ENCODE results near the gene PER3. TPM values are rescaled to one million over a fixed set of nuclear protein-coding genes. Genes with fewer than 3 reads are reported as not detected.
"Not testable (repeated sequence)": the region's sequence is repeated elsewhere in the genome, so short reads cannot be mapped to it uniquely, and the experiment has no call there.

PER3 gene
- total RNA-seq, 1 donor from 2014 or later = 31.5 TPM

DNA sequence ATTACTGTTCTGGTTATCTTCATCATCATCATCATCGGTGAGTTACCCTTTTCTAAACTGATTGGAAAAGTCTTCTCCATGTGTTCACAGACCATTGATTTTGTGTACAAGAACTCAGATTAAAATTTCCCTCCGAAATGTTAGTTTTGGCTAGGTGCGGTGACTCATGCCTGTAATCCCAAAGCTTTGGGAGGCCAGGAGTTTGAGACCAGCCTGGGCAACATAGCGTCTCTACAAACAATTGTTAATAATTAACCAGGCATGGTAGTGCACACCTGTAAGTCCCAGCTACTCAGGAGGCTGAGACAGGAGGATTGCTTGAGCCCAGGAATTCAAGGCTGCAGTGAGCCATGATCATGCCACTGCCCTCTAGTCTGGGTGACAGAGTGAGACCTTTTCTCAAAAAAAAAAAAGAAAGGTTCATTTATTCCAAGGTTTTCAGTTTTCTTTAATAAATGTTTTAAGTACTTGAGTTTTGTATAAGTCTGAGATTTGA lies 5.9 kb upstream of the PER3 start:
- DNase-seq (ENCODE audit: low spot score) = no peak

- no peak for DNase-seq (ENCODE audit: low spot score)
Measured at GRCh38 chr1:7780976-7781375, 3.1 kb upstream of the PER3 start.

DNA sequence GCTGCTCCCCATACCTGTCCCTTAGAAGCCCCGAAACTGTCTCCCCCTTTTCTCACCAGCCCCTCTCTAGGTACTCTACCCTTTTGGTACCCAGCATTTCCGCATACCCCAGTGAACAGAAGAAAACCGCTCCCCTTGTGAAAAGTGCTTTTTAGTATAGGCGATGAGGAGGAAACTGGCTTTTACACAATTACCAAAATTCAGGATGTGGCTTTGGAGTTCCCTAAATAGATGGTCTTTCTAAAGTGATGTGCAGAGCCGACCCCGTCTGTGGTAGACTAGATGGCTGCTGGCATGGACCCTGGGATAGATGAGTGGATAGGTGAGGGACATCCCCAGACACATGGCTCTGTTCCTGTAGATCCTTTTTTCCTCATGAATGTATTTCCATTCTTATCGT lies 2.6 kb upstream of the PER3 start:
- DNase-seq (ENCODE audit: low spot score) = no peak

GRCh38 chr1:7781923-7782495 lies 2.1 kb upstream of the PER3 start:
- DNase-seq (ENCODE audit: low spot score) = no peak

- peak; percentile 56 for DNase-seq (ENCODE audit: low spot score)
Measured at GRCh38 chr1:7783178-7783711, 846 bp upstream of the PER3 start.

DNA sequence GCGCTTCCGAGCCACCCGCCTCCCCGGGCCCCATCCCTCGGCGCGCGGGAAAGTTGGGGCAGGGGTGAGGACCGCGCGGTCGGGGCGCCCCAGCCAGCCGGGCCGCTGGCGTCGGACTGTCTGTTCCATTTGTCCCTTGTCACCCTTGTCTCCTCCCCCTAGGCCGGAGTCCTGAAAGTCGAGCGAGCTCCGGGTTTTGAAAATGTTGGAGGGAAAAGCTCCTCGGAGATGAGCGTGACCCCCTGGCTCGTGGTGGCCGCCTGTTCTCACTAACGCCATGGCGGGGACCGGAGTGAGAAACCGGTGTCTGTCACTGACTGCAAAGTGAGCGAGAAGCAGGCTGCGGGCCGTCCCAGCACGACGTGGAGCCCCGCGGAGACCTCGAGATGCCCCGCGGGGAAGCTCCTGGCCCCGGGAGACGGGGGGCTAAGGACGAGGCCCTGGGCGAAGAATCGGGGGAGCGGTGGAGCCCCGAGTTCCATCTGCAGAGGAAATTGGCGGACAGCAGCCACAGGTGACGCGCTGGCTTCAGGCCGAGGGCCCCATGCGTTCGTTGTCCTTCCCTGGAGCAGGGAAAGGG lies 491 bp downstream of the PER3 start:
- peak; percentile 14 for DNase-seq (ENCODE audit: low spot score)

GRCh38 chr1:7785108-7785507 lies 1.0 kb downstream of the PER3 start:
- no peak for DNase-seq (ENCODE audit: low spot score)

DNA sequence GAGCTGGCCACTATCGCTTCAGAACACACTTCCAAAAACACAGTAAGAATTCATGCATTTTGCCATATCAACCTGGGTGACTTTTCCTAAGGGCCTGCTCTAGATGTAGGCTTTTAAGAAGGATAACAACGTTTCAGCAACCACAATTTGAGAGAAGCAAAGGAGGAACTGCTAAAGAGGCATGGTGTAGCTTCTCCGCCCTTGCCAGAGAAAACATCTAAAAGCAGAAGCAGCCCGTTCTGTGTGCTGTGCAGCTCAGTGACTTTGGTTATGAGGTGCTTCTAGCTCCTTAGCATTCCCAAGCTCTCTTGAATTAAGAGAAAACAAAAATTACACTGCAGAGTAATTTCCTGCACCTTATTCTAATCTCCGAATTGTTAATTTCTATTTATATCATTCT lies 2.7 kb downstream of the PER3 start:
- no peak for DNase-seq (ENCODE audit: low spot score)

DNA sequence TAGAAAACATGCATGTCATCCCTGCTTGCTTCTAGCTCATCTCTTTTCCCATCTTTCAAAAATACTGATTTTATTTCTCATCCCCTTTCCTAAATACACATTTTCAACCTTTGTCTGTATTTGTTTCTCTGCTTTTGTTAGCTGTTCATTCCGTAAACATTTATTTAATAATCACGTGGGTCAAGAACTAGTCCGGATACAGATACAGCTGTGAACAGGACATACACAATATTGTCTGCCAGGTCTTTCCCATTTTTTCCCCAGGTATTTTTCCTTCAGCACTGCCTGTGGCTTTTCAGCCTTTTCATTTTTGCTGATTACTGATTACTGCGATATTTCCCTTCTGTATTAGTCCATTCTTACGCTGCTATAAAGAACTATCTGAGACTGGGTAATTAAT lies 5.7 kb downstream of the PER3 start:
- no peak for DNase-seq (ENCODE audit: low spot score)

GRCh38 chr1:7791027-7791426 lies 6.9 kb downstream of the PER3 start:
- not testable (repeated sequence) for DNase-seq (ENCODE audit: low spot score)

DNA sequence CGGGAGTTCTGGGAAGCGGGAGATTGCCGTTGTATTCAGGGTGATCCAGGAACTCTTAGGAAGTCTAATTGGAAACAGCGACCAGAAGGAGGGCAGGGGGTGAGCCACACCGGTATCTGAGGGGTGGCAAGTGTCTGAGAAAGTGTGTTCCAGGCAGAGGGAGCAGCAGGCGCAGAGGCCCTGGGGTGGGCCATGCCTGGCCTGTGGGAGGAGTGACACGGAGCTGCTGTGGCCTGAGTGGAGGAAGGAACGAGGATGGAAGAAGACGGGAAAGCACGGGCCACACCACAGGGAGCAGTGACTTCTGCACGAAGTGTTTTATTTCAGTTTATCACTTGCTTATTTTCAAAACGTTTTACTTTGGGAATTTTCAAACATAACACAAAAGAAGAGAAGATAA lies 11.3 kb downstream of the PER3 start:
- DNase-seq (ENCODE audit: low spot score) = no peak

DNA sequence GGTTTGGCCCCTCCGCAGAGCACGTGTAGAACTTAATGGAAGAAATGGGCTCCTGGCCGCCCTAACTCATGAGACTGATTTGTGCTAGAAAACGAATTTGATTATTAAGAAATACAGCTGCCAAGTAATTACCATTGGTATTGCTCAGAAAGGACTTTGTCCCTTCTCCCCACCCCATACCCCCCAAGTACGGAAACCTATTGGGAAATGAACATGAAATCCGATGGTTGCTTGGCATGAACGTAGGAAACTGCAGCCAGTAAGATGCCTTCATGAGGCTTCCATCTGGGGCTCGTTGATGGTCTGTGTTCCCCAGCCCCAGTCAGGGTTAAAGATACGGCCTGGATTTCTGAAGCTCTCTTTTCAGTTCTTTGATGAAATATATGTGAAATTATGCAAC lies 21.4 kb downstream of the PER3 start:
- DNase-seq (ENCODE audit: low spot score) = no peak

GRCh38 chr1:7808253-7808844 lies 24.3 kb downstream of the PER3 start:
- no peak for DNase-seq (ENCODE audit: low spot score)

DNA sequence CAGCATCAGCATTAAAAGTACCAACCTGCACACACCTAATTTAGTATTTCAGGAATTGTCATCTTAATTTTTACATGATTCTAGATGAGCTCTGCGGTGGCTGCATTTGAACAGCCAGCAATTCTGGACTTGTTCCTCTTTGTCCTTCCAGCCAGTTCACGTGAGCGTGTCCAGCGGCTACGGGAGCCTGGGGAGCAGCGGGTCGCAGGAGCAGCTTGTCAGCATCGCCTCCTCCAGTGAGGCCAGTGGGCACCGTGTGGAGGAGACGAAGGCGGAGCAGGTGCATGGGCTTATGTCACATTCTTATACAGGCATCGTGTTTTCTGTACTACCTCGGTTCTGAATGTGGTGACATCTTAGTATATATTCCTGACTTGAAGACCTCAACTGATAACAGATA lies 25.7 kb downstream of the PER3 start:
- no peak for DNase-seq (ENCODE audit: low spot score)

GRCh38 chr1:7810395-7810794 lies 26.3 kb downstream of the PER3 start:
- no peak for DNase-seq (ENCODE audit: low spot score)

GRCh38 chr1:7811476-7811875 lies 27.4 kb downstream of the PER3 start:
- no peak for DNase-seq (ENCODE audit: low spot score)

- no peak for DNase-seq (ENCODE audit: low spot score)
Measured at GRCh38 chr1:7813677-7814373, 29.7 kb downstream of the PER3 start.

- DNase-seq (ENCODE audit: low spot score) = no peak
Measured at GRCh38 chr1:7821282-7821681, 37.2 kb downstream of the PER3 start.

DNA sequence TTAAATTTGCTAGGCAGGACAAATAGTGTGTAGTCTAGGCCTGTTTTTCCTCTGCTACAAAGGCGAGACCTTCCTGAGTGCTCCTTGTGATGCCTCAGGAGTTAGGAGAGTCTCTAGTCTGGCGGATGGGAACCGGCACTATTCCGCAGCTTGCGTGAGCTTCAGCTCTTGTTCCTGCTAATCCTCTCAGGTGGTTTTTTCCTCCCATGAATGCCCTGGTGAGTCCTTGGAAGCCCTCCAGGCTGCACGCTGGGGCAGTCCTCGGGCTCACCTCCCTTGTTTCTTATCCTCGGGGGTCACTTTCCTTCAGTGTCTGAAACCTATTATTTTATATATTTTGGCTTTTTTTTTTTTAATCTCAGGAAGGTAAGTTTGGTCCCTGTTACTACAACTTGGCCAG lies 40.6 kb downstream of the PER3 start:
- no peak for DNase-seq (ENCODE audit: low spot score)

DNA sequence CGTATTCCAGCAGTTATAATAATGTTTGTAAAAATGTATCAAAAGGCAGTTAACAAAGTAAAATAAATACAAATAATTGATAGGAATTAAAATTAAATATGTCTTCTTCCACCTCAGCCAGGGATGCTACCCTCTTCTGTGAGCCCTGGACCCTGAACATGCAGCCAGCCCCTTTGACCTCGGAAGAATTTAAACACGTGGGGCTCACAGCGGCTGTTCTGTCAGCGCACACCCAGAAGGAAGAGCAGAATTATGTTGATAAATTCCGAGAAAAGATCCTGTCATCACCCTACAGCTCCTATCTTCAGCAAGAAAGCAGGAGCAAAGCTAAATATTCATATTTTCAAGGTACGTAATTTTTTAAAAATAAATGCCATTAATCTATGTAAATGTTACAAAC lies 42.3 kb downstream of the PER3 start:
- no peak for DNase-seq (ENCODE audit: low spot score)

DNA sequence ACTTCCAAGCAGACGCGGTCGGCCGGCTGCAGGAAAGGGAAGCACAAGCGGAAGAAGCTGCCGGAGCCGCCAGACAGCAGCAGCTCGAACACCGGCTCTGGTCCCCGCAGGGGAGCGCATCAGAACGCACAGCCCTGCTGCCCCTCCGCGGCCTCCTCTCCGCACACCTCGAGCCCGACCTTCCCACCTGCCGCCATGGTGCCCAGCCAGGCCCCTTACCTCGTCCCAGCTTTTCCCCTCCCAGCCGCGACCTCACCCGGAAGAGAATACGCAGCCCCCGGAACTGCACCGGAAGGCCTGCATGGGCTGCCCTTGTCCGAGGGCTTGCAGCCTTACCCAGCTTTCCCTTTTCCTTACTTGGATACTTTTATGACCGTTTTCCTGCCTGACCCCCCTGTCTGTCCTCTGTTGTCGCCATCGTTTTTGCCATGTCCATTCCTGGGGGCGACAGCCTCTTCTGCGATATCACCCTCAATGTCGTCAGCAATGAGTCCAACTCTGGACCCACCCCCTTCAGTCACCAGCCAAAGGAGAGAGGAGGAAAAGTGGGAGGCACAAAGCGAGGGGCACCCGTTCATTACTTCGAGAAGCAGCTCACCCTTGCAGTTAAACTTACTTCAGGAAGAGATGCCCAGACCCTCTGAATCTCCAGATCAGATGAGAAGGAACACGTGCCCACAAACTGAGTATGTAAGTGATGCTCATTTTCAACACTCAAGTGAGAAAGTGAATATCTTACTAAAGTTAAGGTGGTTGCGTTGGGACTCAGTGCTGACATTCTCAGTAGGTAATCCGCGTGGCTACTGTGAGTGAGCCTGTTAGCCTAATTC lies 43.2 kb downstream of the PER3 start:
- peak; percentile 15 for DNase-seq (ENCODE audit: low spot score)

DNA sequence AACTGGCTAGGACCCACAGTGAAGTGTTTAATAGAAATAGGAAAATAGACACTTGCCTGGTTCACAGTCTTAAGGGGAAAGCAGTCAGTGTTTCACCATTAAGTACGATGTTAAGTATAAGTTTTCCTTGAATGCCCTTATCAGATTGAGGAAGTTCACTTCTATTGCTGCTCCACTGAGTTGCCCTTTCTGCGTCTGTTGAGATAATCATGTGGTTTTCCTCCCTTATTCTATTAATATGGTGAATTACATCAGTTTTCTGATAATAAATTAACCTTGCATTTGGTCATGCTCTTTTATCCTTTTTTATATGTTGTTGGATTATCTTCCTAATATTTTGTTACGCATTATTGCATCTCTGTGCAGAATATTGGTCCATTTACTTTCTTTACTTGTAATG lies 47.4 kb downstream of the PER3 start:
- no peak for DNase-seq (ENCODE audit: low spot score)

All from mucosa of gallbladder (tissue), 1 donor.